ENCODE data around the gene DDX31.

Gene DDX31

DNA sequence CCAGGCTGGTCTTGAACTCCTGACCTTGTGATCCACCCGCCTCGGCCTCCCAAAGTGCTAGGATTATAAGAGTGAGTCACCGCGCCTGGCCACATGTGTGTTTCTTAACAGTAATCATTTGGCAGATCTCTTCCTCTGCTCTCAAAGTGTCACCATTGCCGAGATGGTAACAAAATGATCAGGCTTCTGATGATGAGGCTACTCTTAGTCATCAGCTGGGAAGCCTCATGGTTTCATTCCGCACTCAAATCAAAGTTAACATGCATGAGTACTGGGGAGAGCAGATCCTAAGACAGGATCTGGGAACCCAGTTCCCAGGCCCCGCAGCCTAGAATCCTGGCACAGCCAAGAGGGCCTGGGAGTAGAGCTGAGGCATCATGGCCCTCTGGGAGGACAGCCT, 60.0 kb downstream of the DDX31 start:
- Histone ChIP-seq H3K9me3 (ENCODE audit: control insufficient read depth, insufficient read depth, low read length) (no peaks in the 10 kb centered on the region), H3K4me1 (ENCODE audit: control insufficient read depth, low read length) (no peaks in the 10 kb centered on the region), H3K27me3 (ENCODE audit: control insufficient read depth, low read length) (no peaks in the 10 kb centered on the region), H3K9me2 (replicated peaks; ENCODE audit: control insufficient read depth, low read length) (no peaks in the 10 kb centered on the region), H3K27ac (ENCODE audit: low read depth, low read length) (no peak overlapping the region), H4K20me1 (ENCODE audit: control insufficient read depth, insufficient read depth, low read depth, low read length) (no peaks in the 10 kb centered on the region), H3F3A (ENCODE audit: control insufficient read depth, insufficient read depth) (no peaks in the 10 kb centered on the region), H3K79me2 (ENCODE audit: control insufficient read depth, low read length) (no peaks in the 10 kb centered on the region), H3K4me3 (ENCODE audit: low read length) (no peak overlapping the region), H3K36me3 (ENCODE audit: control insufficient read depth, low read length) (peaks cover 61% of the 10 kb centered on the region), H3K4me2 (ENCODE audit: low read length) (no peak overlapping the region)
- TF ChIP-seq CTCF (IDR thresholded peaks at IDR 0.05; ENCODE audit: low read depth, low read length, poor library complexity, severe bottlenecking) (no peak), EZH2phosphoT487 (IDR thresholded peaks at IDR 0.05; ENCODE audit: borderline replicate concordance, low read length) (no peak)

- Histone ChIP-seq H3K4me3 (ENCODE audit: low read length) (no peak overlapping the region), H3K9me2 (replicated peaks; ENCODE audit: control insufficient read depth, low read length) (no peaks in the 10 kb centered on the region), H3K27ac (ENCODE audit: low read depth, low read length) (no peak overlapping the region), H3F3A (ENCODE audit: control insufficient read depth, insufficient read depth) (no peaks in the 10 kb centered on the region), H3K36me3 (ENCODE audit: control insufficient read depth, low read length) (peaks cover 56% of the 10 kb centered on the region), H4K20me1 (ENCODE audit: control insufficient read depth, insufficient read depth, low read depth, low read length) (no peaks in the 10 kb centered on the region), H3K27me3 (ENCODE audit: control insufficient read depth, low read length) (no peaks in the 10 kb centered on the region), H3K9me3 (ENCODE audit: control insufficient read depth, insufficient read depth, low read length) (no peaks in the 10 kb centered on the region), H3K4me2 (ENCODE audit: low read length) (no peak overlapping the region), H3K79me2 (ENCODE audit: control insufficient read depth, low read length) (no peaks in the 10 kb centered on the region), H3K4me1 (ENCODE audit: control insufficient read depth, low read length) (no peaks in the 10 kb centered on the region)
- no peak for TF ChIP-seq EZH2phosphoT487 (IDR thresholded peaks at IDR 0.05; ENCODE audit: borderline replicate concordance, low read length)
- no peak for TF ChIP-seq CTCF (IDR thresholded peaks at IDR 0.05; ENCODE audit: low read depth, low read length, poor library complexity, severe bottlenecking)
Measured at GRCh38 chr9:132609184-132609583, 60.6 kb downstream of the DDX31 start.

DNA sequence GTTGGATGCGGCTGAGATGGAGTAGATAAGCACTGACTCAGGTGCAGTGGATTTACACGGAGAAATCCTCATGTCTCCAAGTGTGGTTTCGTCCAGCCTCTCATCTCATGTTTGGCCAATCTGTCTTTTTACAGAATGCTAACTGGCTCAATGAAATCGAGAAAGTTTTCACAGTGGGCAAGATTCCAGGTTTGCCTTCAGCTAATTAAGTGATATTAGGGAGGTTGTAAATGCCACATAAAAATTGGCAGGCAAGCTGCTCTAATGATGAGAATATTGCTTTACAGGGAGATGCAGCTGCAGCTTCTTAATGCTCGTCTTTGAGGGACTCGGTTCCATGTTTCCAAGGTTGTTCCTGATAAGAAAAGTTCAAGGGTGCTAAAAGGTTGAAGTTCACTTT, 63.7 kb downstream of the DDX31 start:
- H3K9me3 ChIP-seq (ENCODE audit: control insufficient read depth, insufficient read depth, low read length), result no peaks in the 10 kb centered on the region
- H3K79me2 ChIP-seq (ENCODE audit: control insufficient read depth, low read length), result no peaks in the 10 kb centered on the region
- H3K27ac ChIP-seq (ENCODE audit: low read depth, low read length), result no peak overlapping the region
- no peaks in the 10 kb centered on the region for H3F3A ChIP-seq (ENCODE audit: control insufficient read depth, insufficient read depth)
- H3K4me1 ChIP-seq (ENCODE audit: control insufficient read depth, low read length), result no peaks in the 10 kb centered on the region
- H4K20me1 ChIP-seq (ENCODE audit: control insufficient read depth, insufficient read depth, low read depth, low read length), result no peaks in the 10 kb centered on the region
- peaks cover 61% of the 10 kb centered on the region for H3K36me3 ChIP-seq (ENCODE audit: control insufficient read depth, low read length)
- H3K9me2 ChIP-seq (replicated peaks; ENCODE audit: control insufficient read depth, low read length), result no peaks in the 10 kb centered on the region
- H3K4me2 ChIP-seq (ENCODE audit: low read length), result no peak overlapping the region
- H3K4me3 ChIP-seq (ENCODE audit: low read length), result no peak overlapping the region
- no peaks in the 10 kb centered on the region for H3K27me3 ChIP-seq (ENCODE audit: control insufficient read depth, low read length)
- TF ChIP-seq EZH2phosphoT487 (IDR thresholded peaks at IDR 0.05; ENCODE audit: borderline replicate concordance, low read length) (no peak), CTCF (IDR thresholded peaks at IDR 0.05; ENCODE audit: low read depth, low read length, poor library complexity, severe bottlenecking) (no peak)

GRCh38 chr9:132605387-132605786, 64.4 kb downstream of the DDX31 start:
- Histone ChIP-seq H3K27ac (ENCODE audit: low read depth, low read length) (no peak overlapping the region), H3K79me2 (ENCODE audit: control insufficient read depth, low read length) (no peaks in the 10 kb centered on the region), H3K4me1 (ENCODE audit: control insufficient read depth, low read length) (no peaks in the 10 kb centered on the region), H3K9me2 (replicated peaks; ENCODE audit: control insufficient read depth, low read length) (no peaks in the 10 kb centered on the region), H3K9me3 (ENCODE audit: control insufficient read depth, insufficient read depth, low read length) (no peaks in the 10 kb centered on the region), H3K36me3 (ENCODE audit: control insufficient read depth, low read length) (peaks cover 60% of the 10 kb centered on the region), H3K4me3 (ENCODE audit: low read length) (no peak overlapping the region), H3K4me2 (ENCODE audit: low read length) (no peak overlapping the region), H4K20me1 (ENCODE audit: control insufficient read depth, insufficient read depth, low read depth, low read length) (no peaks in the 10 kb centered on the region), H3K27me3 (ENCODE audit: control insufficient read depth, low read length) (no peaks in the 10 kb centered on the region), H3F3A (ENCODE audit: control insufficient read depth, insufficient read depth) (no peaks in the 10 kb centered on the region)
- no peak for TF ChIP-seq EZH2phosphoT487 (IDR thresholded peaks at IDR 0.05; ENCODE audit: borderline replicate concordance, low read length)
- TF ChIP-seq CTCF (IDR thresholded peaks at IDR 0.05; ENCODE audit: low read depth, low read length, poor library complexity, severe bottlenecking), result no peak

Data from DOHH2 (cell line).